Medulla oblongata (tissue), 1 donor: ENCODE measurements around the gene LDLRAD4.

Experiments used
- DNase-seq: peaks from one replicate; pipeline ENCODE4 v3.0.0-alpha.2; 2015; ENCODE audit errors: extremely low spot score

The LDLRAD4 gene

DNA sequence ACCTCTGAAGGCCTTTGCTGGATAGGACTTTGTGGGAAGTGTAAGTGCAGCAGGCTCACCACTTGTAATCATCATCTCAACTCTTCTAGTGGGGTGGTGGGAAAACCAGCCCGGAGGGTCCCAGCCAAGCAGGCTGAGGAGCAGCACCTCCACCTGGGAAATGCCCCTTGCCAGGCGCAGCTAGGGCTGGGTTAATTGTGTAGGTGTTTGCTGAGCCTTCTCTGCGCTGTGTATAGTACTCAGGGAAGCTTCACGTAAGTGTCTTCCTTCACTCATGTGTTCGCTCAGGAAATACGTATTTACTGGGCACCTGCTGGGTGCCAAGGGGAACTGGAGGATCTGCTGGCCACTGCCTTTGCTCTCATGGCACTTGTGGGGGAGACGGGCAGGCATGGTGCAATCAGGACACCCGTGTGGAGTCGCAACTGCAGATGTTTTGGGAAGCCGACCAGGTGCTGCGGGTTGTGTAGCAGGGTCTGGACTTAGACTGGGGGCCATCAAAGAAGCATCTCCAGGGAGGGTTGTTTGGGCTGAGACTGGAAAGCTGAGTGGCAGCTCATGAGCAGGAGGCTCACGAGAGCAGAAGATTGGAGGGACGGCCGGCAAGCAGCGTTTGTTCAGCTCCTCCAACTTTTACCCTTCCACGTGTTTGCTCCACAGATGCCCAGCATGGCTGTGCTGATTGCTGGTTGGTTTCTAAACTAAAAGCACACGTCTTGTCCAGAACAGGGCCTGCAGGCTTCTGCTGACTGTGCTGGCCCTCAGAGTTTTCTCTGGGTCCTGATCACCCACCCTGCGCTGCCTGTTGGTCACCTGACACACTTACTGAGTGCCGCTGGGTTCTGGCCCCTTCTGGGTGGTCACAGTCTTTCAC is 164.6 kb downstream of the LDLRAD4 start:
- no peak for DNase-seq

DNA sequence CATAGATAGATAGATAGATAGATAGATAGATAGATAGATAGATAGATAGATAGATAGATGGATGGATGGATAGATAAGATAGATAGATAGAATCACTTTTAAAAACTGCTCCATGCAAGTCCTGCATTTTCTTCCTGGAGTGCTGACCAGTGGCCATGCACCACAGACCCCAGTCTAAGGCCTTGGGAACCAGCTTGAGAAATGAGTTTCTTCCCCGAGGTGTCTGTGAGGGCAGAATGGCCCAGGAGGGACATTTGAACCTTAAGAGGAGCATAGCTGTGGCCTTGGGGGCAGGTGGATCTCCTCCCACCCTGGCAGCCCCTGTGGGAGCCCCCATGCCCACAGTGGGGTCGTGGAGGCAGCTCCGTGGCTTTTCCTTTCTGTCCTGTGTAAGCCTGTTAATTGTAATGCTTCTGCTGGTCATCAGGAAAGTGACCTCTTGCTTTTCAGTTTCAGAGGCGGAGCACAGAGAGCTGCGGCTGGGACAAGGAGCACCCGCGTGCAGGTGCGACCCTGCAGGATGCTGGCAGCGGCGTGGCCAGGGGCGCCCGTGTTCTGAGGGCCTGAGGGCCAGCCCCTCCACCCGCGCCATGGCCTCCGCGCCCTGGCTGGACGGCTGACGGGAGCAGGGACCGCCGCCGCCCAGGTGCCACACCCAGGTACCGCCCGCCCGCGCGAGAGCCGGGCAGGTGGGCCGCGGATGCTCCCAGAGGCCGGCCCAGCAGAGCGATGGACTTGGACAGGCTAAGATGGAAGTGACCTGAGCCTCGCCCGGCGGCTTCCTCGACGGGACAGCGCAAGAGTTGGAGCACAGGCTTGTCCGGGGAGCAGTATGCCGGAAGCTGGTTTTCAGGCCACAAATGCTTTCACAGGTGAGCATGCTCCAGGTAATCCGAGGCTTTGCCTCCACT is 168.6 kb downstream of the LDLRAD4 start:
- no peak for DNase-seq

DNA sequence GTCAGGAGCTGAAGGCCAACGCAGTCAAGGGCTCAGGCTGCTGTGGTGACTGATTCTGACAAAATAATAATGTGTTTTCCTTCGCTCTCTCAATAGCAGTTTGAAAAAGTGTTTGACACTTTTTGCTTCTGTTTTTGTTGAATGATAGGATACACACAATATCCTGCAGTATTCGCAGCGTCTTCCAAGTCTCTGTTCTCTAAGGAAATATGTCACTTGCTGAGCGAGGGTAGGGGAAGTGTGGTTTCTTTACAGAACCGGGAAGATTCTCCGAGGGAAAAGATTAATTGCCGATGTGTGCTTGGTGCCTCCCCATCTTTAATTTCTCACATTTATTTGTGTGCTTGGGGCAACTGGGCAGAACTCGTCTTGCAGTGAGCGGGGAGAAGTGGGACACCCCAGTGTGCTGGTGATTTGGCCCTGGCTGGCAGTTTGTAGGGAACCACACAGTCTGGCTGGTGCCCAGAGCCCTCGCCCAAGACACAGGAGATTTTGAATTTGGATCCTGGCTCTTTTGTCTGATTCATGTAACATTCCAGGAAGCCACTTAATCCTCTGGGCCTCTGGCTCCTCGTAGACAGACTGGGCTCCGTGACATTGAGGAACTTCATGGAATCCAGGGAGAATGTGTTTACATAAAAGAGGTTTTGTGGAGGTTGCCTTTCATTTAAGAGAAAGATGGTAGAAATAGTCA is 169.4 kb downstream of the LDLRAD4 start:
- no peak for DNase-seq

DNA sequence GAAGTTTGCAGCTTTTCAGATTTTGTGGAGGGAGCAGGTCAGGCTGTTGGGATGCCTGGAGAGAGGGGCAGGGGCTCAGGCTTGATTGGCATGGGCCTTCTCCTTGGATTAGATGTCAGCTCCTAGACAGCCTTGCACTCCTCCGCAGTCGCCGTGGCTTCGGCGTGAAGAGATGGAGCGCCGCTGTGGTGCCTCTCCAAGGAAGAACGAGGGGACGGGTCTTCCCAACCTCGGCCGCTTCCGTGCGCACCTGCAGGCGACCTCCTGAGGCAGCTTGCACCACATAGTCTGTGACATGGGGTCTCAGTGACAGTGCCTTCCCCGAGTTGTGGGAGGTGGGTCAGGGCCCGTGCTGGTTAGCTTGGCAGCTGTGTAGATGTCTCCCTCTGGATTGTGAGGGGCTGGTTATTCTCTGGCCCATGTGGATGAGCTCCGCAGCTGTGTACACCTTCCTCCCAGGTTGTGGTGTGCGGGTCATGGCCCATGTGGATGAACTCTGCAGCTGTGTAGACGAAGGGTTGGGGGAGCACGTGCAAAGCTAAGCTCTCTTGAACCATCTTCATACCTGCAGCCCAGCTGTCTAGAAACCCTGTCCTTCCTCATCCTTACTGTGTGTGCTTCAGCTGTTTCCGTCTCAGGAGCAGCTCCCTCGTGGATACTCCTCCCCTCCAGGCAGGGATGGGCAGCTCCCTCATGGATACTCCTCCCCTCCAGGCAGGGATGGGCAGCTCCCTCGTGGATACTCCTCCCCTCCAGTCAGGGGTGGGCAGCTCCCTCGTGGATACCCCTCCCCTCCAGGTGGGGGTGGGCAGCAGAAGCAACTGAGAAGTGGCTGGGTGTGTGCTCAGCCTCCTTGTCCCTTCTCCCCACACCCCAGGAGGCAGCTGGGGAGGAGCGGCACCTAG is 170.3 kb downstream of the LDLRAD4 start:
- no peak for DNase-seq

DNA sequence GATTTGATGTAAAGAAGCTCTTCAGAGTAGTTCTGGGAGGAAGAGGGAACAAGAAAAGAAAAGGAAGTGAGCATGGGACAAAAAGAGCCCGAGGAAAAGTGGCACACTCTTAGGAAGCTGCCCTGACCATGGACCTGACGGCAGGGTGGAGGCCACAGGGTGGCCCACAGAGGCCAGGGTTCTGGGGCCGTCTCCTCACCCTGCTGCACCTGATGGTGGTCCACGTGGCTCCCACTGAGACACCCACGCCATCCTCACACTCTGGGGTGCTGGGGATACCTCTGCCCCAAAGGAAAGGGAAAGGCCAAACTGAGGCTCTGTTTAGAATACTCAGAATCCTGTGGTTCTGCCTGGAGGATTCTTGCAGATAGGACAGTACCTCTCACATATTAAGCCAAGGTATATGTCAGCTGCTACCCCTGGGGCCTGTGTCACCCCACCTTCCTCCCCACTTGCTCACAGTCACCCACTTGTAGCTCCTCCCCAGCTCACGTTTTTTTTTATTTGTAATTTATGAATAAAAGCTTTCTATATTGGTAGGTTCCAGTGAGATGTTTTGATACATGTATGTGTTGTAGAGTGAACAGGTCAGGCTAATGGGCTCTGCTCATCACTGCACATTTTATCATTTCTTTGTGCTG is 171.1 kb downstream of the LDLRAD4 start:
- DNase-seq: no peak

DNA sequence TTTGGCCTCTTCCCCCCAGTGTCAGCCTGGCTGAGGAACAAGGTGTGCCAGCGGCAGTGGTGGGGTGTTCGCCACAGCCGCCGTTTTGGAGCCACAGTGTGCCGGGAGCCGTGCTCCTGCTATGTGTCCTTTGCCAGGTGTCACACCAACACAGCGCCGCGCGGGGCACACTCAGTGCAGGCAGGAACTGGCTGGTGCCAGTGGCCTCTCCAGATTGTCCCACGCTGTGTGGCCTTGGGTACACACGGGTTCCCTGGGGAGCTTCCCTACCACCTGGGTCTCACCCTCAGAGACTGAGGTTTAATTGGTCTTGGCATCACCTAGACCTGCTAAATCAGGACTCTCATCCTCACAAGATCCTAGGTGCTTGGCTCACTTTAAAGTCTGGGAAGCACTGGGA is 171.6 kb downstream of the LDLRAD4 start:
- no peak for DNase-seq

DNA sequence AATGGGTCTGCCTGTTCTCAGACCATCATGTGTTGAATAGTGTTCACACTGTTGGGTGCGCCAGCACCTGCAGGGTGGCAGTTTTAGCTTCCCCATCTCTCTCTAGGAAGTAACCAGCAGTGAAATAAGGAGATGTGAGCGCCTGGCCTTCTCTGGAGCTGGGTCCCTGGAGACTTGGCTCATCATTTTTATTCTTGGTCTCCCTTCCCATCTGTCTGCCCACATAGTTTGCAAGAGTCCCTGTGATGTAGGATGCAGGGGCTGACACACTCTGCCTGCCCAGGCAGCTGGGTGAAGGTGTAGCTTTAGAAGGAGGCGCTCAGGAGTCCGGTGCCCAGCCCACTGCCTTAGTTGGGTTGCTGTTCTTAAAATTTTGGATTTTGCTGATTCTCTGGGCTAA is 172.2 kb downstream of the LDLRAD4 start:
- DNase-seq: no peak

DNA sequence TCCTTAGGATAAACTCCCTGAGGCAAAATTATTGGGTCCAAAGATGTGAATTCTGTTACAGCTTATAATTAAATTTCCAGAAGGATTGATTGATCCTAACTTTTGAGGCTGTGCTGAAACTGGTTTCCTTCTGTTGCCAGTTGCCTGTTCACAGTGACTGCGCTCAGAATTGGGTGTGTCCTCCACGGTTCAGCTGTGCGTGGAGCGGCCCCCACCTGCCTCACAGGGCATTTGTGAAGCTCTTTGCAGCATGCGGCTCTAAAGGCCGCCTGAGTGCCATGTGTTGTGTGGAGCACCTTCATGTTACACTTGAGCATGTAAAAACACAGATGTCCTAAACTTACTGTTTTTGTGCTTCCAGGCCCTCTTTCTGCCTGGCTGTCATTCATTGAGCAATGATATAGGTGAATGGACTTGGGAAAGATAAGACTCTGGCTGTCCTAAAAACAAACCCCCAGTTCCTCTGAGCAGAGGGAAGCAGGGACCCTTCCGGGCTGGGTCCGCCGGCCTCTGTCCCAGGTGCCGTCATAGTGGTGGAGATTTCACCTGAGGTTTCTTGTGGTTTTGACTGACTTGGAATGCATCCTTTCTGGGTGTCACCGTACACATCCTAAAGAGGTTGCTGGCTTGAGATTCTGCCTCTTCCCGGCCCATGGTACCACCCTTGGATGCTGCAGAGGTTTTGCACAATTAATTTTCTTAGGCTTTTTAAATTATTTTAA is 173.6 kb downstream of the LDLRAD4 start:
- no peak for DNase-seq

DNA sequence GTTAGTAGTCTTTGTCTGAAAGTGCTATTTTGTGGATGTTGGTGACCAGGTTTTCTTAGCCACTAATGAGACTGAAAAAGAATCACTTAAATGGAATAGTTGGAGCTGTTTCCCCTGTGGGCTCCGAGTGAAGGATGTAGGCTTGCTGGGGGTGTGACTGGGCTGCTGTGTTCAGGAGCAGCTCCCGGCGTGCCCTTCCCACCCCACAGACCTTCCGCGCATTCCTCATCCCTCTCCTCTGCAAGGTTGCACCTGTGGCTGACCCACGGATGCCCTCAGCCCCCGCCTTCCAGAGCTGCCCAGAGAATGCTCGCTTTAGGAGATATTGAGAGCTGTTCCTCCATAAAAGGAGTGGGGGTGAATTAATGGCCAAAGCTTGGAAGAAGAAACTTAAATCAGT is 174.3 kb downstream of the LDLRAD4 start:
- no peak for DNase-seq

DNA sequence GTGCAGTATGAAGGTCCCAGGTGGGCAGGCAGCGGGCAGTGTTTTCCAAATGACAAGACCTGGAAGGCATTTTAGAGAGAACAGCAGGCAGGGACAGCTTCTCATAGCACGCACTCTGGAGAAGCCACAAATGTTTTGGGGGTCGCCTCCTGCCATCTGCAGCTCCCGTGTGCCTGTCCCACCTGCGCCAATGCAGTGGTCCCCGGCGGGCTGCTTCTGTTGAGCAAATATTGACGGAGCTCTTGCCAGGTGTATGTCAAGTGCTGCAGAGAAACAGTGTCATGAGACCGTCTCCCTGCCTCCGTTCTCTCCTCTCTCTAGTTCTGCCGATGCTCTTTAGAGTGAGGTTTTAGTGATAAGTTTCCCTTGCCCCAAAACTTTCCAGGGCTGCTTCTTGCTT is 174.8 kb downstream of the LDLRAD4 start:
- DNase-seq: no peak

DNA sequence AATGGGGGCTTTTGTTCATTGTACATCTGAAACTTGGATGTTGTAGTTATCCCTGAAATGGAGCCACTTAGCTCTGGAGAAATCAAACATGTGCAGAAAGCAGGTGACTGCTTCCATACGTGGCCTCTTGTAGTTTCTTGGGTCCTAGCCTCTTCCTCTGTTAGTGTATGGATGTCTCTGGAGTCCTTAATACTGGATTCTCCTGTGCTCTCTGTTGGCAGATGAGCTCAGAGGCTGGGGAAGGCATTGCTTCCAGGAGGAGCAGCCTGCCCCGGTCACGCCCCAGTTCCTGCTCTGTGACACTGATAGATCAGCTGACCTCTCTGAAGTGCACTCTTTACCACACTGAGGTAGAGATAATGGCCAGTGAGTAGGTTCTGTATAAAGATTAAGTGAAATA is 176.2 kb downstream of the LDLRAD4 start:
- DNase-seq: no peak

DNA sequence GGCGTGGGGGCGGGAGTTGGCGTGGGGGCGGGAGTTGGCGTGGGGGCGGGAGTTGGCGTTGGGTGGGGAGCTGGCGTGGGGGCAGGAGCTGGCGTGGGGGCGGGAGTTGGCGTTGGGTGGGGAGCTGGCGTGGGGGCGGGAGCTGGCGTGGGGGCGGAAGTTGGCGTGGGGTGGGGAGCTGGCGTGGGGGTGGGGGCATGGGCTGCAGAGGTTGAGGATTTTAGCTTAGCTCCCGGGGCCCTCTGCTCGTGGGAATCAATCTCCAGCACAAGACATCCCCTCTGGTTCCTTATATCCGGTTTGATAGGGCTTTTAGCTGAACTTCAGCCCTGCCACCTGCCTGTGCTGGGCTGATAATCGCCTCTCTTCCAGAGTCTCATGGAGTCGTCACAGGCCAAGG is 177.0 kb downstream of the LDLRAD4 start:
- DNase-seq: no peak

DNA sequence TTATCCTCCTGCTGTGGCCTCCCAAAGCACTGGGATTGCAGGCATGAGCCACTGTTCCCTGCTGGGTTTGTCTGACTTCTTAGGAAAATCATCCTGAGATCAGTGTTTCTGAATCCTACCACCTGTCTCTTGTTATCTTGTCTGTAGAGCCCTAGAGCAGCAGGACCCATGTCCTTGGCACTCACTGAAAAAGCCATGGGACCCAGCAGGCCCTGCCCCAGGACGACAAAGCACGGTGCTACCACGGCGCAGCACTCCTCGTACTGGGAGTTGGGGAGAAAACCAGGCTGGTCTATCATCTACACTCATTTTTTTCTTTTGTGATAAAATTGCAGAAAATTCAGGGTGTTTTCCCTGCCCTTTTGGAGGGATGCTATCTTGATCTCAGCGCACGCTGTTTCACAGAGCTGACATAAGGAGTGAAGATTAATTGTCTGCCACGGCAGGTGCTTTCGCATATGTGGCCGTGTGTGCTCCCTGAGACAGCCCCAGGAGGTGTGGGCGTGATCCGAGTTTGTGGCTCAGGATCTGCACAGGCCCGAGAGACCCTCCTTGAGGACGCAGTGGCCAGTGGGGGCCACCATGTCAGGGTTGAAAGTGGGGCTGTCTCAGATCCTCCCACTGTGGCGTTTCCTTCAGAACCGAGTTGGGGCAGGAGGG is 179.1 kb downstream of the LDLRAD4 start:
- DNase-seq: no peak

DNA sequence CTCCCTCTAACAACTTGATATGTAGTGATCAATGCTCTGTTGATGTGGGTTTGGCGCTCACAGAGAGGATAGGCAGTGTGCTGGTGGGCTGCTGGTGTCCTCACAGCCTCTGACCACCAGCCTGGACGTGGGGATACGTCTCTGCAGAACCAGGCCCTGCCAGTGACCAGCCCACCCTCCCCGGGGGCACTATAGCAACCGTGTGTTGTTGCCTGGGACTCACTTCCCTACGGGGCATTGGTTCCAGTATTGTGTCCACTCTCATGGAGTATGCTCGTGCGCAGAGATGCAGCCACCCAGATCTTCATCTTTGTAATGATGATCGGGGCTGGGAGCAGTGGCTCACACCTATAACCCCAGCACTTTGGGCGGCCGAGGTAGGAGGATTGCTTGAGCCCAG is 180.1 kb downstream of the LDLRAD4 start:
- DNase-seq: no peak

DNA sequence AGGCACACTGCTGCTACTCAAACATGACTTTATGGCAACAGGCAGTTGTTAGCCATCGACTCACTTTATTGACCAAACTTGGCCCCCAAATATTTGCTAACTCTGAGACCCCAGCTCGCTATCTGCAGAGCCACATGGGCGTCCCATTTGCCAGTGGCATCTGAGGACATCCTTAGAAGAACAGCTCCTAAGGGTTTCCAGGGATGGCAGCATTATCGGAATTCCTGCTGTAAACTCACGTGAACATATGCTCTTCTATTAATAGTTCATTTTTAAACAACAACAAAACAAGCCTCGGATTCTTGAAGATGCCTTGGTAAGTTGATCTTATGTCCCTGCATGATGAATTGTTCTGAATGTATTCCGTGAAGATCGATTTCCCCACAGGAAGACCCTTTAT is 181.0 kb downstream of the LDLRAD4 start:
- no peak for DNase-seq

DNA sequence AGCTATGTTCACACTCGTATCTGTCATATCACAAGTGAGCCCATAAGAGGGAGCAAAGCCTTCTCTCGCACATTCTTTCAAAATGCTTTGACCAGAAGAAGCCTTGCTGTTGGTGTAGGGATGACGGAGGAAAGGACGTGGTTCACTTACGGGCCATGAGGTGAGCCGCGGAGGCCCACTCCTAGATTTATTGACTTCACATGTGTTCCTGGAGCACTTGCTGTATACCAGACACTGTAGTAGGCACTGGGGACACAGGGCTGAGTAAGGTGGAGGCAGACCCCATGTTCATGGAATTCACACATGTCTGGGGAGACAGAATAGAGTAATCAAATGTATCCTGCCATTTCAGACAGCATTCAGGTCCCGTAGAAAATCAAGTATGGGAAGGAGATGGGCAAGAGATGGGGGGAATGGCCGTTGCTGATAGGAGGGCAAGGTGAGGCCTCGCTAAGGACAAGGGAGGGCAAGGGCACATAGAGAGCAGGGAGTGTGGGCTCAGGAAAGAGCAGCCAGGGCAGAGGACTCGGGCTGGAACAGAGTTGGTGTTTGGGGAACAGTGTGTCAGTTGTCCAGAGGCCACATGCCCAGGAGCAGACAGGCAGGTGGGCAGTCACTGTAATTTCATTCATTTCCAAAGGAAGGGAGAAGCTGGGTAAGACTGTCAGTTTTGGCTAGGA is 182.2 kb downstream of the LDLRAD4 start:
- DNase-seq: no peak

DNA sequence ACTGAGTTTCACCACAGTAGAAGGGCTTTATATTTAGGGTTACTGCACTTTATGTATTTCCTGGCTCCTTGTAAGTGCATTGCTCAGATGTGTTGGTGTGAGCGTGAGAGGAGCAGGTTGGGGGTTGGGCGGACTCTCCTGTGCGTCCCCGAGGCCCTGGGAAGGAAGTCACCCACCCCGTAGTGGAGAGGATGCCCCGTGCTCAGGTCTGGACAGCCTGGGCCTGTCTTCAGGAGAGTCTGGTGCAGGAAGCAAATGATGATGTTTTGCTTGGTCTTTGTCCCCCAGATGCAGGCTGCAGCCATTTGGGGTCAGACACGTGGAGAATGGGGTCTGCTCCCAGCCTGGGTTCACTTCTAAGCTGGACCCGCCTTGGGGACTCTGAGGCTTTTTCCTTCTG is 182.8 kb downstream of the LDLRAD4 start:
- DNase-seq: no peak

DNA sequence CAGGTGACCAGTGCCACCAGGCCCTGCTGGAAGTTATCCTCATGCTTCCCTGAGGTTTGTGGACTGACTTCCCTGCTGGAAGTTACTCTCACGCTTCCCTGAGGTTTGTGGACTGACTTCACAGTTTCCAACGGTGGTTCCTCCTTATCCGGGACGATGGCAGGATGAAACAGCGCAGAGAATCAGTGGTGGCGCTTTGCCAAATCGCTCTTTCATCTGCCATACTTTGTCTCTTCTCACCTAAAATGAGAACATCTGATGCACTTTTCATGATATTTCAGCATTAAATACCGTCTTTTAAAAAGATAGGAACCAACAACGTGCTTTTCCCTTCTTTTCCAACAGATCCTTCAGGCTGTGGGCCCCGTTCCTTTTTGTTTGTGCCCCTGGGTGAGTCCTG is 183.3 kb downstream of the LDLRAD4 start:
- no peak for DNase-seq
